Heart right ventricle (tissue), 16 donors: ENCODE data around the gene DYNLT2. TPM values are rescaled to one million over a fixed set of nuclear protein-coding genes. Genes with fewer than 3 reads are reported as not detected.

ENCODE experiments used
- ATAC-seq, 8 donors: fragments of 200-7000 bp; cut with Tn5 transposase; one replicate each; pipeline ENCODE4 v1.9.1; 2020; ENCODE audit warnings: mild to moderate bottlenecking in 8 of 8, moderate library complexity in 8 of 8, moderate number of reproducible peaks in 1 of 8
- DNase-seq, 2 donors: peaks; one replicate each; pipeline ENCODE4 v3.0.0-alpha.2; 2020
- H3K27ac ChIP-seq, 10 donors: fragments of 200-600 bp; sonication (generic) in 2 of 10; one replicate each; pipeline versions ENCODE4 v1.5.0 to v1.8.0; 2020 to 2022; ENCODE audit warnings: mild to moderate bottlenecking in 3 of 10
- H3K27me3 ChIP-seq, 7 donors: fragments of 200-600 bp; one replicate each; pipeline ENCODE4 v1.8.0; 2021 to 2022; ENCODE audit warnings: mild to moderate bottlenecking in 2 of 7
- H3K36me3 ChIP-seq, 9 donors: fragments of 200-600 bp; sonication (generic) in 1 of 9; one replicate each; pipeline versions ENCODE4 v1.5.0 to v1.8.0; 2020 to 2022; ENCODE audit warnings: mild to moderate bottlenecking in 2 of 9
- H3K4me1 ChIP-seq, 9 donors: fragments of 200-600 bp; sonication (generic) in 1 of 9; one replicate each; pipeline versions ENCODE4 v1.5.0 to v1.8.0; 2020 to 2022; ENCODE audit warnings: mild to moderate bottlenecking in 4 of 9
- H3K4me3 ChIP-seq, 10 donors: fragments of 200-600 bp; sonication (generic) in 2 of 10; one replicate each; pipeline versions ENCODE4 v1.5.0 to v1.8.0; 2020 to 2022; ENCODE audit warnings: mild to moderate bottlenecking in 7 of 10, moderate library complexity in 2 of 10
- H3K9me3 ChIP-seq, 11 donors: fragments of 200-600 bp in 10 of 11; sonication (generic) in 2 of 11; one replicate each; pipeline versions ENCODE4 v1.5.0 to v1.8.0; 2013 to 2022; ENCODE audit warnings: mild to moderate bottlenecking in 2 of 11, control low read depth in 1 of 11, moderate library complexity in 1 of 11
- CTCF ChIP-seq, 9 donors: fragments of 200-600 bp; sonication (generic) in 2 of 9; IDR thresholded peaks; one replicate each; pipeline versions ENCODE4 v1.5.0 to v1.8.0; 2021 to 2022; ENCODE audit warnings: antibody characterized with exemption in 9 of 9, mild to moderate bottlenecking in 5 of 9, moderate library complexity in 1 of 9
- whole genome bisulfite sequencing, 2 donors: extraction: QIAGEN DNeasy Blood & Tissue Kit; methylation state at CpG; one replicate each; pipeline ENCODE4 v1.1.7; 2013; ENCODE audit warnings: inconsistent platforms in 1 of 2; 5-methylcytosine and 5-hydroxymethylcytosine counted together
- intact Hi-C, 10 donors: fragments of 100-400 bp; cut with DNase I; formaldehyde crosslinking; loops; one replicate each; pipeline versions ENCODE4 v1.11.1 to v1.14.2; 2022
- polyA plus RNA-seq, 2 donors: library from polyadenylated mRNA; stranded (reverse); fragments of 200-250 nt; gene quantifications; one replicate each; pipeline ENCODE4 v1.2.3, GENCODE V29; 2013
- total RNA-seq, 10 donors: library from RNA; stranded (reverse); fragmentation: NEBNext Ultra II Directional in 3 of 10; extraction: Animal tissue kit (Norgen Biotek cat#: 25700) in 3 of 10; gene quantifications; one replicate each; pipeline versions ENCODE4 v1.2.1 to v1.2.4, GENCODE V29; 2021 to 2023
- donor health status: Arrhythmogenic right ventricular cardiomyopathy.
- donor health status: ischemic (EF 13 %, LVEDD 7.1; RV severe dilation, severe dysfunction).
- donor health status: healthy with polysubstance abuse.
- donor health status: DM: no; HTN: yes; CAD: no.
- donor health status: DM: no; HTN: no; CAD: no.
- donor health status: ischemic (EF 25% LVEDD 6.9; RV normal size, moderate dysfunction).
- donor health status: ischemic (EF 25% LVEDD 5.7; RV mildly dilated, moderate dysfunction).
- donor health status: healthy.
- donor health status: DM: yes; HTN: yes; CAD: no.
- donor health status: Ischemic cardiomyopathy.
- donor health status: ischemic (EF 35%, LVEDD 5.7; RV mildly dilated, moderate dysfunction).
- donor health status: nonischemic (EF 11% LVEDD 7.7; RV severe dilation, severe dysfunction).
- donor health status: DM: yes; HTN: yes; CAD: no.
- donor health status: PGD.
- donor health status: ischemic (EF 29% LVEDD 5.4; RV normal size, mild dysfunction).
- donor health status: nonischemic (EF 23%, LVEDD 6.1; RV moderate dilation, normal function).

DYNLT2 gene
- total and polyA plus RNA-seq, 12 donors, result 0.19 to 3.4 (median 0.66) TPM

- H3K4me3 ChIP-seq, result no peak overlapping the region
- DNase-seq (no peak), ATAC-seq (no peak)
- no peaks in the 10 kb centered on the region for H3K9me3 ChIP-seq
- no peaks in the 10 kb centered on the region for H3K4me1 ChIP-seq
- no peak for TF ChIP-seq CTCF (IDR thresholded peaks at IDR 0.05)
- H3K36me3 ChIP-seq, result peaks cover 0 to 87% (median 14%) of the 10 kb centered on the region in 9 donors
- H3K27ac ChIP-seq, result no peak overlapping the region
- WGBS, 2 donors, result 93 to 95% methylated on average over 12 of the region's 12 CpGs
- H3K27me3 ChIP-seq, result no peaks in the 10 kb centered on the region
- intact Hi-C loops, result no loop called here
Observed at GRCh38 chr6:169778646-169779045, 27.3 kb upstream of the DYNLT2 start.

GRCh38 chr6:169777896-169778295, 26.5 kb upstream of the DYNLT2 start:
- Histone ChIP-seq H3K27me3 (no peaks in the 10 kb centered on the region), H3K27ac (no peak overlapping the region), H3K9me3 (no peaks in the 10 kb centered on the region), H3K4me3 (no peak overlapping the region), H3K36me3 (peaks cover 0 to 88% (median 14%) of the 10 kb centered on the region in 9 donors), H3K4me1 (no peaks in the 10 kb centered on the region)
- DNase-seq, result no peak
- intact Hi-C loops, result no loop called here
- no peak for ATAC-seq
- WGBS, 2 donors, result 94% methylated on average over 12 of the region's 12 CpGs
- TF ChIP-seq CTCF (IDR thresholded peaks at IDR 0.05), result no peak

GRCh38 chr6:169776379-169776778, 25.0 kb upstream of the DYNLT2 start:
- intact Hi-C loops, result no loop called here
- TF ChIP-seq CTCF (IDR thresholded peaks at IDR 0.05), result no peak
- H3K27me3 ChIP-seq, result no peaks in the 10 kb centered on the region
- ATAC-seq (no peak), DNase-seq (no peak)
- H3K4me3 ChIP-seq, result no peak overlapping the region
- WGBS, 2 donors, result 95 to 96% methylated on average over 13 of the region's 13 CpGs
- no peak overlapping the region for H3K27ac ChIP-seq
- H3K9me3 ChIP-seq, result no peaks in the 10 kb centered on the region
- H3K4me1 ChIP-seq, result no peaks in the 10 kb centered on the region
- H3K36me3 ChIP-seq, result peaks cover 0 to 99% (median 23%) of the 10 kb centered on the region in 9 donors

GRCh38 chr6:169775321-169775720, 23.9 kb upstream of the DYNLT2 start:
- DNase-seq, result no peak
- intact Hi-C loops, result no loop called here
- H3K4me1 ChIP-seq, result no peaks in the 10 kb centered on the region
- ATAC-seq, result no peak
- no peak for TF ChIP-seq CTCF (IDR thresholded peaks at IDR 0.05)
- H3K27me3 ChIP-seq, result no peaks in the 10 kb centered on the region
- no peak overlapping the region for H3K4me3 ChIP-seq
- peaks cover 0 to 97% (median 23%) of the 10 kb centered on the region in 9 donors for H3K36me3 ChIP-seq
- 88% methylated on average over 10 of the region's 10 CpGs for WGBS, 2 donors
- H3K27ac ChIP-seq, result no peak overlapping the region
- no peaks in the 10 kb centered on the region for H3K9me3 ChIP-seq
